Left renal cortex interstitium (tissue), 4 donors: ENCODE data around the gene DUSP8. TPM values are rescaled to one million over a fixed set of nuclear protein-coding genes. Genes with fewer than 3 reads are reported as not detected.
"Not testable (repeated sequence)": the region's sequence is repeated elsewhere in the genome, so short reads cannot be mapped to it uniquely, and the experiment has no call there.

Experiments used
- DNase-seq, 4 donors: peaks; one replicate each; pipeline ENCODE4 v3.0.0-alpha.2; 2013; ENCODE audit warnings: low read depth in 4 of 4, low spot score in 2 of 4, missing footprints in 1 of 4
- polyA plus RNA-seq, 4 donors: library from polyadenylated mRNA; unstranded; fragments of 120-200 nt; gene quantifications; one replicate each; pipeline ENCODE4 v1.2.1, GENCODE V29; 2013; ENCODE audit not compliant: insufficient read length in 4 of 4

DUSP8 gene
- polyA plus RNA-seq, 4 donors: 2.6 to 5.0 (median 3.6) TPM

- DNase-seq: no peak
These were observed 54.7 kb downstream of the DUSP8 start for GRCh38 chr11:1517117-1518005.

GRCh38 chr11:1516273-1517067, 55.6 kb downstream of the DUSP8 start:
- DNase-seq: no peak

GRCh38 chr11:1515082-1516060, 56.7 kb downstream of the DUSP8 start:
- DNase-seq: peak in 3 of 4 donors; percentile 23 to 49 (median 29)

- no peak for DNase-seq
These were observed 57.6 kb downstream of the DUSP8 start for GRCh38 chr11:1514336-1515061.

GRCh38 chr11:1513326-1514296, 58.5 kb downstream of the DUSP8 start:
- DNase-seq: no peak

GRCh38 chr11:1512531-1513258, 59.4 kb downstream of the DUSP8 start:
- DNase-seq: not testable (repeated sequence)

GRCh38 chr11:1511937-1512496, 60.1 kb downstream of the DUSP8 start:
- no peak for DNase-seq

GRCh38 chr11:1510928-1511327, 61.1 kb downstream of the DUSP8 start:
- DNase-seq: no peak

- DNase-seq: not testable (repeated sequence)
These were observed 61.7 kb downstream of the DUSP8 start for GRCh38 chr11:1510351-1510750.

GRCh38 chr11:1509626-1510255, 62.3 kb downstream of the DUSP8 start:
- no peak for DNase-seq

- DNase-seq: no peak
These were observed 63.1 kb downstream of the DUSP8 start for GRCh38 chr11:1508986-1509385.

- no peak for DNase-seq
These were observed 63.6 kb downstream of the DUSP8 start for GRCh38 chr11:1508491-1508891.

GRCh38 chr11:1507381-1508140, 64.5 kb downstream of the DUSP8 start:
- no peak for DNase-seq

GRCh38 chr11:1506981-1507380, 65.1 kb downstream of the DUSP8 start:
- DNase-seq: no peak

GRCh38 chr11:1505480-1505879, 66.6 kb downstream of the DUSP8 start:
- DNase-seq: no peak

GRCh38 chr11:1504581-1505290, 67.3 kb downstream of the DUSP8 start:
- no peak for DNase-seq
